Endothelial cell (in vitro differentiated cells): ENCODE data around the gene SSC5D. TPM values are rescaled to one million over a fixed set of nuclear protein-coding genes. Genes with fewer than 3 reads are reported as not detected.

Source experiments
- DNase-seq: peaks from one replicate; pipeline ENCODE4 v3.0.0; 2021; ENCODE audit warnings: low spot score
- H3K27ac Mint-ChIP-seq: one replicate; pipeline ENCODE4 v1.8.0; 2021; ENCODE audit warnings: mixed read lengths, inconsistent platforms; ENCODE audit not compliant: unreplicated experiment
- H3K27me3 Mint-ChIP-seq: one replicate; pipeline ENCODE4 v1.8.0; 2021; ENCODE audit warnings: mild to moderate bottlenecking, moderate library complexity, mixed read lengths, inconsistent platforms; ENCODE audit not compliant: unreplicated experiment
- H3K36me3 Mint-ChIP-seq: one replicate; pipeline ENCODE4 v1.8.0; 2021; ENCODE audit warnings: mild to moderate bottlenecking, low read depth, mixed read lengths, inconsistent platforms; ENCODE audit not compliant: unreplicated experiment
- H3K4me1 Mint-ChIP-seq: one replicate; pipeline ENCODE4 v1.8.0; 2021; ENCODE audit warnings: mild to moderate bottlenecking, mixed read lengths, inconsistent platforms; ENCODE audit not compliant: unreplicated experiment
- H3K4me3 Mint-ChIP-seq: one replicate; pipeline ENCODE4 v1.8.0; 2021; ENCODE audit warnings: mild to moderate bottlenecking, mixed read lengths, inconsistent platforms; ENCODE audit not compliant: unreplicated experiment
- H3K9me3 Mint-ChIP-seq: one replicate; pipeline ENCODE4 v1.8.0; 2021; ENCODE audit warnings: mixed read lengths, inconsistent platforms; ENCODE audit not compliant: unreplicated experiment
- total RNA-seq: library from RNA; stranded (reverse); fragmentation: NEBNext Ultra II Directional; extraction: Animal tissue kit (Norgen Biotek cat#: 25700); gene quantifications from one replicate; pipeline ENCODE4 v1.2.1, GENCODE V29; 2021; ENCODE audit not compliant: unreplicated experiment
- TF ChIP-seq, protein P1 (sequence below): fragments of 200-600 bp; sonication (generic); IDR thresholded peaks from one replicate; pipeline ENCODE4 v1.5.0; 2021; ENCODE audit warnings: antibody characterized with exemption; ENCODE audit not compliant: unreplicated experiment

Gene SSC5D
- total RNA-seq, 1 donor from 2014 or later: 0.95 TPM

DNA sequence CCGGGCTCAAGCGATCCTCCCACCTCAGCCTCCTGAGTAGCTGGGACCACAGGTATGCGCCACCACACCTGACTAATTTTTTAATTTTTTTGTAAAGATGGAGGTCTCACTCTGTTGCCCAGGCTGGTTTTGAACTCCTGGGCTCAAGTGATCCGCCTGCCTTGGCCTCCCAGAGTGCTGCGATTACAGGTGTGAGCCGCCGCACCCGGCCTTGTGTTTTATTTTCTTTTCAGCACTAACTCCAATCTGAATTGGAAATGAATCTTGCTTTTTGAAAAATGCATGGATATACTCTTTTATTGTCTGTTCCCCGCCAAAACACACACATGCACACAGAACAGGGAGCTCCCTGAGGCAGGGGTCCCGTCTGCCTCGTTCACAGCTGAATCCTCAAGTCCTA is 25.5 kb upstream of the SSC5D start:
- Mint-ChIP-seq H3K27me3 (peaks cover 13% of the 10 kb centered on the region), H3K36me3 (no peaks in the 10 kb centered on the region), H3K9me3 (no peaks in the 10 kb centered on the region), H3K4me3 (peak overlapping the region; percentile 70), H3K4me1 (no peaks in the 10 kb centered on the region), H3K27ac (no peak overlapping the region)
- DNase-seq: no peak
- TF ChIP-seq, protein P1, sequence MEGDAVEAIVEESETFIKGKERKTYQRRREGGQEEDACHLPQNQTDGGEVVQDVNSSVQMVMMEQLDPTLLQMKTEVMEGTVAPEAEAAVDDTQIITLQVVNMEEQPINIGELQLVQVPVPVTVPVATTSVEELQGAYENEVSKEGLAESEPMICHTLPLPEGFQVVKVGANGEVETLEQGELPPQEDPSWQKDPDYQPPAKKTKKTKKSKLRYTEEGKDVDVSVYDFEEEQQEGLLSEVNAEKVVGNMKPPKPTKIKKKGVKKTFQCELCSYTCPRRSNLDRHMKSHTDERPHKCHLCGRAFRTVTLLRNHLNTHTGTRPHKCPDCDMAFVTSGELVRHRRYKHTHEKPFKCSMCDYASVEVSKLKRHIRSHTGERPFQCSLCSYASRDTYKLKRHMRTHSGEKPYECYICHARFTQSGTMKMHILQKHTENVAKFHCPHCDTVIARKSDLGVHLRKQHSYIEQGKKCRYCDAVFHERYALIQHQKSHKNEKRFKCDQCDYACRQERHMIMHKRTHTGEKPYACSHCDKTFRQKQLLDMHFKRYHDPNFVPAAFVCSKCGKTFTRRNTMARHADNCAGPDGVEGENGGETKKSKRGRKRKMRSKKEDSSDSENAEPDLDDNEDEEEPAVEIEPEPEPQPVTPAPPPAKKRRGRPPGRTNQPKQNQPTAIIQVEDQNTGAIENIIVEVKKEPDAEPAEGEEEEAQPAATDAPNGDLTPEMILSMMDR: no peak

DNA sequence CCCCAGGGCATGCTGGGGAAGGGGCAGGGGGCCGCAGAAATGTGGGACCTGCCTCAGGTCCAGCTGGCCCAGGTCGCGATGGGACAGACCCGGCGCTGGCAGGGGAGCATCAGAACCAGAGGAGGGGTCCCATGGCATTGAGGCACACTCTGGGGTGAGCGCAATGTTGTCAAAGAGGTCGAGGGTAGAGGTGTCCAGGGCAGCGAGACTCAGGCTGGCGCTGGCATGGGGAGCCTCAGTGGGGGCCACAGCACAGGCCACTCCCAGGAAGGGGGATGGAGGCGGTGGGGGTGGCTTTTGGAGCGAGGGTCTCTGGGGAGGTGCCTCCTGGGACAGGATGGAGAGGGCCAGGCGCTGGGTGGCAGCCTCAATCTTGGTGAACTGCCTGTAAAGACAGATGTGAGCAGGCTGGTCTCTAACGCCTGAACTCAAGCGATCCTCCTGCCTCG is 24.6 kb upstream of the SSC5D start:
- H3K27ac Mint-ChIP-seq: no peak overlapping the region
- no peak overlapping the region for H3K4me3 Mint-ChIP-seq
- DNase-seq: no peak
- H3K27me3 Mint-ChIP-seq: peaks cover 13% of the 10 kb centered on the region
- TF ChIP-seq, protein P1: no peak
- H3K4me1 Mint-ChIP-seq: no peaks in the 10 kb centered on the region
- no peaks in the 10 kb centered on the region for H3K9me3 Mint-ChIP-seq
- no peaks in the 10 kb centered on the region for H3K36me3 Mint-ChIP-seq

DNA sequence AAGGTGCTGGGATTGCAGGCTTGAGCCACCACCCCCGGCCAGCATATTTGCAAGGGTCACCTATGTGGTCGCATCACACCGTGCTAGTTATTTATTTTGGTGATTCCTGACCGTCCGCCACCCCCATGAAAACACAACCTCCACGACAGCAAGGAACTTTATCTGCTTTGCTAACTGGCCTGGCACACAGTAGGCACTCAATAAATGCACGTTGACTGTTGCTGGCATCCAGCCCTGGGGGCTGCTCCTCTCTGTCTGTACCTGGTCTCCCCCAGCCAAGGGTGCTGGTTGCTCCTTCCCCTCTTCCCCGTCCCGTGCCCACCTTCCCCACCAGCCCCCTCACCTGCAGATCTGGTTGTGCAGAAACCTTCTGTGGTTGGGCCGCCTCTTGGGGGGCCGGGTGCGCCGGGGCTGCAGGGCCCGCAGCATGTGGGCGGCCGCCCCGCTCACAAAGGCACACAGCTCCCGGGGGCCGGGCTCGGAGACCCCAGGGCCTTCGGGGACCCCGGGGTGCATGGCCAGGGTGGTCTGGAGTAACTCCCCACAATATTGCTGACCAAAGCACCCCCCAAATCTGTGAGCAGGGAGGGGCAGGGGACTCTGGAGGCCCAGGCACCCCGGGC is 24.1 kb upstream of the SSC5D start:
- Mint-ChIP-seq H3K36me3 (no peaks in the 10 kb centered on the region), H3K4me1 (no peaks in the 10 kb centered on the region), H3K27ac (no peak overlapping the region), H3K4me3 (no peak overlapping the region), H3K9me3 (no peaks in the 10 kb centered on the region), H3K27me3 (peaks cover 13% of the 10 kb centered on the region)
- DNase-seq: no peak
- TF ChIP-seq, protein P1: no peak

DNA sequence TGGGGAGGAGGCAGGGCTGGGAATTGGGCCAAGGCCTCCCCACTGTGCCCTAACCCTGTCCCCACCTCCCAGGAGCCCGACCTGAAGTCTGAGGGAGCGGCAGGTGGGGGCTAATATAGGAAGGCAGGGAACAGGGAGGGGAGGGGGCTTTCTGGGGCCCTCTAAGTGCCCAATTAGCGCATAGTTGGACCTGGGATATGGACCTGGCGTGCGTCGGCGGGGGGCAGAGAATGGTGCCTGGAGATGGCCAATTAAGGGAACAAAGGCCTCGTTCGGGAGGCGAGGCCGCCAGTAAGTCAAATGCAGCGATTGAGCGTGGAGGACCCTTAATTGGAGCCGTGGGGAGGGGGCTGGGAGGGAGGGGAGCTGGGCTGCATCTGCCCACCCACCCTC is 23.6 kb upstream of the SSC5D start, which contains the start of gene C19orf85:
TSS of gene C19orf85 (minus strand) at position 90 of the 393 bp plus-strand sequence. CDS start 197 bp downstream, outside the sequence.
- no peaks in the 10 kb centered on the region for H3K9me3 Mint-ChIP-seq
- H3K4me3 Mint-ChIP-seq: no peak within 1 kb of the TSS
- H3K27ac Mint-ChIP-seq: no peak within 1 kb of the TSS
- H3K4me1 Mint-ChIP-seq: no peaks in the 10 kb centered on the region
- H3K27me3 Mint-ChIP-seq: peaks cover 13% of the 10 kb centered on the region
- H3K36me3 Mint-ChIP-seq: no peaks in the 10 kb centered on the region
- no peak for DNase-seq
- TF ChIP-seq, protein P1: no peak

DNA sequence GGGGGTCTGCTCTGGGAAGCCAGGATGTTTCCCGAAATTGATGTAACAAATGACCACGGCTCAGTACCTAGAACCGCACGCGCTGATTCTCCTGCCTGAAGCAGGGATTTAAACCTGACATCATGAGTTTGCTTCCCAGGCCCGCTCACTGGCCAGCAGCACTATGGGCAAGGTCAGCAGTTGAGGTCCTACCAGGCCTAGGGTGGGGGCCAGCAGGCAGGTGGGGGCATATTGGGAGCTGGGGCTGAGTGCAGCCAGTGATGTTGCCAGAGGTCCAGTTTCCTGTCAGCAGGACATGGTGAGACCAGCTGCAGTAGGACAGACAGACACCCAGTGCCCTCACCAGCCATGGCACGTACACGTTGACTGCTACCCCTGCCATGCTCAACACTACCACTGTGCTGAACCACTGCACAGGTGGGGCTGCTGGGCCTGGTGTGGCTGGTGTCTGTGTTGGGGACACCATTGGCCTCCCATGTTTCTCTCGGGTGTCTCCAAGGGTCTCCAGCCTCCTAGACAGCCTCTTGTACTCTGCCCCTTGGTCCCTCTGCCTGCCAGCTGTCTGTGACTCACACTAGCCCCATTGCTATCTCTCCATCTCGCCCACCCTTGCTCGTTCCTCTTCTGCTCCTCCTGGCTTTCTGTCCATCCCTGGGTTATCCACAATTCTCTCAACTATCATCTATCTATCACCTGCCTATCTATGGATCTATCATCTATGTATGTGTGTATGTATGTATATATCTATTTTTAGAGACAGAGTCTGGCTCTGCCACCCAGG is 22.6 kb upstream of the SSC5D start:
- no peak for DNase-seq
- H3K36me3 Mint-ChIP-seq: no peaks in the 10 kb centered on the region
- no peaks in the 10 kb centered on the region for H3K4me1 Mint-ChIP-seq
- H3K9me3 Mint-ChIP-seq: no peaks in the 10 kb centered on the region
- peak overlapping the region; percentile 20 for H3K4me3 Mint-ChIP-seq
- TF ChIP-seq, protein P1: no peak
- H3K27ac Mint-ChIP-seq: no peak overlapping the region
- peaks cover 10% of the 10 kb centered on the region for H3K27me3 Mint-ChIP-seq
